GM12873 (cell line): ENCODE results near the gene NSUN5.

Experiments used
- CTCF ChIP-seq: IDR thresholded peaks from 2 replicates; pipeline ENCODE4 v1.5.1; 2012; ENCODE audit warnings: low read depth, mild to moderate bottlenecking, moderate library complexity, low read length, control low read depth; ENCODE audit not compliant: insufficient read depth; ENCODE audit errors: missing control alignments

The NSUN5 gene

GRCh38 chr7:73324081-73324845 lies 15.6 kb upstream of the NSUN5 start:
- TF ChIP-seq CTCF: peak; percentile 77

GRCh38 chr7:73316521-73316920 lies 7.9 kb upstream of the NSUN5 start:
- TF ChIP-seq CTCF: no peak

GRCh38 chr7:73314271-73314670 lies 5.6 kb upstream of the NSUN5 start:
- no peak for TF ChIP-seq CTCF

- TF ChIP-seq CTCF: no peak
Observed at GRCh38 chr7:73313521-73313906, 4.9 kb upstream of the NSUN5 start.

GRCh38 chr7:73312831-73313520 lies 4.3 kb upstream of the NSUN5 start:
- no peak for TF ChIP-seq CTCF

- TF ChIP-seq CTCF: no peak
Observed at GRCh38 chr7:73308074-73308664, 457 bp downstream of the NSUN5 start.

GRCh38 chr7:73307436-73307835 lies 1.2 kb downstream of the NSUN5 start:
- no peak for TF ChIP-seq CTCF
